Panc1 (cell line): ENCODE measurements around the gene SAMD14. TPM values are rescaled to one million over a fixed set of nuclear protein-coding genes. Genes with fewer than 3 reads are reported as not detected.

Experiments
- ATAC-seq: fragments of 200-7000 bp; cut with Tn5 transposase; 2 replicates; pipeline ENCODE4 v1.9.1; 2020; ENCODE audit warnings: mild to moderate bottlenecking, moderate library complexity
- BruUV-seq: library from RNA; stranded (reverse); fragments of 400-500 nt; replicated peaks from 2 replicates; lab custom pipeline; 2021; lab: Mats Ljungman, UMichigan
- CTCF ChIA-PET: fragments of 300-600 bp; sonication (Branson Sonifier 250); formaldehyde crosslinking; loops from one replicate; lab custom pipeline; 2022; ENCODE audit warnings: antibody characterized with exemption; lab: Charles Lee
- POLR2A ChIA-PET: fragments of 300-600 bp; sonication (Branson Sonifier 250); formaldehyde crosslinking; loops from one replicate; lab custom pipeline; 2022; ENCODE audit warnings: antibody characterized with exemption; lab: Charles Lee
- DNase-seq: peaks from one replicate; pipeline ENCODE4 v3.0.0-alpha.2; 2010; ENCODE audit warnings: low read depth, low spot score
- H3K27ac ChIP-seq: 2 replicates; pipeline ENCODE4 v1.5.1; 2011; ENCODE audit warnings: mild to moderate bottlenecking, low read length, inconsistent platforms
- H3K27me3 ChIP-seq: fragments of 200-500 bp; sonication (Bioruptor generic); 2 replicates; pipeline ENCODE4 v1.6.0; 2014; ENCODE audit warnings: low read length, inconsistent platforms; ENCODE audit not compliant: control insufficient read depth, insufficient read depth
- H3K36me3 ChIP-seq: fragments of 200-500 bp; sonication (Bioruptor generic); 2 replicates; pipeline ENCODE4 v1.5.1; 2014; ENCODE audit warnings: inconsistent platforms, mild to moderate bottlenecking, low read length, moderate library complexity; ENCODE audit not compliant: control insufficient read depth, insufficient read depth
- H3K4me1 ChIP-seq: 2 replicates; pipeline ENCODE4 v1.5.1; 2011; ENCODE audit warnings: inconsistent platforms, mild to moderate bottlenecking, low read length, moderate library complexity; ENCODE audit not compliant: control insufficient read depth, insufficient read depth
- H3K4me3 ChIP-seq, 2 experiments: 2 replicates each; pipeline ENCODE4 v1.5.1; 2011 to 2012; ENCODE audit warnings: low read depth in 2 of 2, low read length in 2 of 2, mild to moderate bottlenecking in 2 of 2, inconsistent platforms in 1 of 2, moderate library complexity in 1 of 2
- H3K9me3 ChIP-seq: fragments of 200-500 bp; sonication (Bioruptor generic); 2 replicates; pipeline ENCODE4 v1.5.1; 2014; ENCODE audit warnings: low read depth, mild to moderate bottlenecking, inconsistent platforms, low read length, moderate library complexity; ENCODE audit not compliant: control insufficient read depth, insufficient read depth
- POLR2AphosphoS5 ChIP-seq: IDR thresholded peaks from 2 replicates; pipeline ENCODE4 v1.6.1; 2012; ENCODE audit warnings: mild to moderate bottlenecking, low read depth, low read length, moderate library complexity
- SIN3A ChIP-seq: IDR thresholded peaks from 2 replicates; pipeline ENCODE4 v1.6.1; 2012; ENCODE audit warnings: low read depth, mild to moderate bottlenecking, low read length, moderate library complexity, borderline replicate concordance; ENCODE audit not compliant: insufficient read depth
- TCF7L2 ChIP-seq: IDR thresholded peaks from 2 replicates; pipeline ENCODE4 v1.6.1; 2011; ENCODE audit warnings: mild to moderate bottlenecking, low read depth, low read length, inconsistent platforms
- in situ Hi-C: cut with HindIII; loops from 2 replicates; pipeline ENCODE4 v1.10.0; 2016; ENCODE audit warnings: low sequenced_read_pairs, low pct_unique_long_range_greater_than_20kb
- intact Hi-C: fragments of 100-400 bp; cut with micrococcal nuclease; formaldehyde crosslinking; loops from one replicate; pipeline ENCODE4 v1.10.0; 2022; ENCODE audit not compliant: unreplicated experiment
- total RNA-seq: library from RNA; stranded (reverse); gene quantifications from one replicate; pipeline ENCODE4 v1.2.1, GENCODE V29; 2021; ENCODE audit not compliant: unreplicated experiment
- TF ChIP-seq, protein P1 (sequence below), 2 experiments: IDR thresholded peaks; 2 replicates each; pipeline ENCODE4 v1.6.1; 2011 to 2012; ENCODE audit warnings: low read depth in 2 of 2, control low read depth in 1 of 2, low read length in 1 of 2, mild to moderate bottlenecking in 1 of 2, moderate library complexity in 1 of 2; ENCODE audit not compliant: insufficient read depth in 1 of 2
- TF ChIP-seq, protein P2 (sequence below): fragments of 450-650 bp; IDR thresholded peaks from 2 replicates; pipeline ENCODE4 v1.5.1; 2017; ENCODE audit warnings: mild to moderate bottlenecking

The SAMD14 gene
- total RNA-seq, 1 experiment from 2014 or later: 6.9 TPM

DNA sequence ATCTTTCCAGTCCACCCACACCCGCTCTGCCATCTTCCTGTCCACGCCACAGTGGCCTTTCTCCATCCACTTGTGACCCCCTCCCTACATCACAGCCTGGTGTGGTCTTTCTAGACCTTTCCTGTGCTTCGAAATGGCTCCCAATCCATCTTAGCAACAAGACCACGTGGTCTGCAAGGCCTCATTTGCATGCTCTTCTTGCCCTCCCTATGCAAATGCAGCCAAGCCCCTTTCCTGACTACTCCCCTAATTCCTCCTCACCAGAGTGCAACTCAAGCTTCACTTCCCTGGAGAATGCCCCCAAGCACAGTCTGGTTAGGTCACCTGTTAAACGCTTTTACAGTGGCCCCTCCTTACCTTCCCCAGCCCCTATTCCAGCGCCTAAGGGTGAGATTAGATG is 14.4 kb upstream of the SAMD14 start:
- TF ChIP-seq, protein P1, sequence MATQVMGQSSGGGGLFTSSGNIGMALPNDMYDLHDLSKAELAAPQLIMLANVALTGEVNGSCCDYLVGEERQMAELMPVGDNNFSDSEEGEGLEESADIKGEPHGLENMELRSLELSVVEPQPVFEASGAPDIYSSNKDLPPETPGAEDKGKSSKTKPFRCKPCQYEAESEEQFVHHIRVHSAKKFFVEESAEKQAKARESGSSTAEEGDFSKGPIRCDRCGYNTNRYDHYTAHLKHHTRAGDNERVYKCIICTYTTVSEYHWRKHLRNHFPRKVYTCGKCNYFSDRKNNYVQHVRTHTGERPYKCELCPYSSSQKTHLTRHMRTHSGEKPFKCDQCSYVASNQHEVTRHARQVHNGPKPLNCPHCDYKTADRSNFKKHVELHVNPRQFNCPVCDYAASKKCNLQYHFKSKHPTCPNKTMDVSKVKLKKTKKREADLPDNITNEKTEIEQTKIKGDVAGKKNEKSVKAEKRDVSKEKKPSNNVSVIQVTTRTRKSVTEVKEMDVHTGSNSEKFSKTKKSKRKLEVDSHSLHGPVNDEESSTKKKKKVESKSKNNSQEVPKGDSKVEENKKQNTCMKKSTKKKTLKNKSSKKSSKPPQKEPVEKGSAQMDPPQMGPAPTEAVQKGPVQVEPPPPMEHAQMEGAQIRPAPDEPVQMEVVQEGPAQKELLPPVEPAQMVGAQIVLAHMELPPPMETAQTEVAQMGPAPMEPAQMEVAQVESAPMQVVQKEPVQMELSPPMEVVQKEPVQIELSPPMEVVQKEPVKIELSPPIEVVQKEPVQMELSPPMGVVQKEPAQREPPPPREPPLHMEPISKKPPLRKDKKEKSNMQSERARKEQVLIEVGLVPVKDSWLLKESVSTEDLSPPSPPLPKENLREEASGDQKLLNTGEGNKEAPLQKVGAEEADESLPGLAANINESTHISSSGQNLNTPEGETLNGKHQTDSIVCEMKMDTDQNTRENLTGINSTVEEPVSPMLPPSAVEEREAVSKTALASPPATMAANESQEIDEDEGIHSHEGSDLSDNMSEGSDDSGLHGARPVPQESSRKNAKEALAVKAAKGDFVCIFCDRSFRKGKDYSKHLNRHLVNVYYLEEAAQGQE (IDR thresholded peaks at IDR 0.05; ENCODE audit: insufficient read depth in 1 of 2, low read depth in 2 of 2, low read length in 1 of 2): no peak
- TF ChIP-seq, protein P2, sequence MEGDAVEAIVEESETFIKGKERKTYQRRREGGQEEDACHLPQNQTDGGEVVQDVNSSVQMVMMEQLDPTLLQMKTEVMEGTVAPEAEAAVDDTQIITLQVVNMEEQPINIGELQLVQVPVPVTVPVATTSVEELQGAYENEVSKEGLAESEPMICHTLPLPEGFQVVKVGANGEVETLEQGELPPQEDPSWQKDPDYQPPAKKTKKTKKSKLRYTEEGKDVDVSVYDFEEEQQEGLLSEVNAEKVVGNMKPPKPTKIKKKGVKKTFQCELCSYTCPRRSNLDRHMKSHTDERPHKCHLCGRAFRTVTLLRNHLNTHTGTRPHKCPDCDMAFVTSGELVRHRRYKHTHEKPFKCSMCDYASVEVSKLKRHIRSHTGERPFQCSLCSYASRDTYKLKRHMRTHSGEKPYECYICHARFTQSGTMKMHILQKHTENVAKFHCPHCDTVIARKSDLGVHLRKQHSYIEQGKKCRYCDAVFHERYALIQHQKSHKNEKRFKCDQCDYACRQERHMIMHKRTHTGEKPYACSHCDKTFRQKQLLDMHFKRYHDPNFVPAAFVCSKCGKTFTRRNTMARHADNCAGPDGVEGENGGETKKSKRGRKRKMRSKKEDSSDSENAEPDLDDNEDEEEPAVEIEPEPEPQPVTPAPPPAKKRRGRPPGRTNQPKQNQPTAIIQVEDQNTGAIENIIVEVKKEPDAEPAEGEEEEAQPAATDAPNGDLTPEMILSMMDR: no peak
- no peak for TF ChIP-seq POLR2AphosphoS5
- no peak for TF ChIP-seq SIN3A
- TF ChIP-seq TCF7L2: no peak
- in situ Hi-C loops: no loop called here
- POLR2A ChIA-PET: no interaction called here
- H3K4me3 ChIP-seq: no peak overlapping the region
- no peak overlapping the region for H3K27ac ChIP-seq
- no peaks in the 10 kb centered on the region for H3K27me3 ChIP-seq
- H3K36me3 ChIP-seq: peaks cover 18% of the 10 kb centered on the region
- DNase-seq: no peak
- intact Hi-C loops: no loop called here
- H3K4me1 ChIP-seq: peaks cover 26% of the 10 kb centered on the region
- no TSS peak for BruUV-seq
- no peak for ATAC-seq
- CTCF ChIA-PET: no interaction called here
- H3K9me3 ChIP-seq: no peaks in the 10 kb centered on the region

DNA sequence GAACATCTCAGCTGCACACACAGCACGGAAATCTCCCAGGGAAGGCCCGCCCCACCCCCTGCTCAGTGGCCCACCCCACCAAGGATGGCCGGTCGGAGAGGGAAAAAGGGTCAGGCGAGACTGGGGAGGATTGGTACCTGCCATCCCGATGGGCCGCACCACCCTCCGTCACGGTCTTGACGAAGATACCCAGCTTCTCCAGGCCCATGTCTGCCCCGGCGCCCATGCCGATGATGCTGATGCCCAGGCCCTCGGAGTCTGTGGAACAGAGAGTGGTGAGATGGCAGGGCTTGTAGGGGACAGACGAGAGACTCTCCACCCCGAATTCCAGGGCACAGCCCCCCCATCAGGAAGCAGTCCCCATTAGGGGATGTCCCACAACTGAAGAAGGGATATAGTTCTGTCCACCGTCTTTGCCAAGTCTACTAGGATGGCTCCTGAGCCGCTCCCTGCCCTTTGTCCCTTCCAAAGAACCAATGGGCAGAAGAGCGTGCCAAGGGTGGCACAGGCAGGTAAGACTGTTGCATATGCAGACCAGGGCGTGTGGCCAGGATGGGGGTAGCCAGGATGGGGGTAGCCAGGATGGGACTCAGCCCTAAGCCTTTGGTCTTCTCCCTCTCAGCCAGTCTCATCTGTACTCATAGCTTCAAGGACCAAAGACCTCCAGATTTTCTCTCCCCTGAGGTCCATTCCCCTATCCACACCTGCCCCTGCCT is 13.7 kb upstream of the SAMD14 start:
- in situ Hi-C loops (no loop called here), intact Hi-C loops (no loop called here)
- no TSS peak for BruUV-seq
- Histone ChIP-seq H3K27me3 (no peaks in the 10 kb centered on the region), H3K9me3 (no peaks in the 10 kb centered on the region), H3K4me3 (no peak overlapping the region), H3K4me1 (peaks cover 26% of the 10 kb centered on the region), H3K36me3 (peaks cover 22% of the 10 kb centered on the region), H3K27ac (no peak overlapping the region)
- ATAC-seq: no peak
- ChIA-PET CTCF (interaction anchor here (0.6 kb wide), 2 partner anchors 26 to 458 kb away, joined by 3 read pairs; no protein-coding TSS in a partner anchor), POLR2A (no interaction called here)
- no peak for DNase-seq
- TF ChIP-seq SIN3A: no peak
- TF ChIP-seq POLR2AphosphoS5: no peak
- TF ChIP-seq, protein P1 (IDR thresholded peaks at IDR 0.05; ENCODE audit: insufficient read depth in 1 of 2, low read depth in 2 of 2, low read length in 1 of 2): no peak
- TF ChIP-seq TCF7L2: no peak
- TF ChIP-seq, protein P2: no peak
